Choroid plexus epithelial cell (primary cell): Measurements from ENCODE around the gene ZPLD1.
A peak's percentile ranks its signal among the peaks of the same experiment; 100 is the strongest.

Experiments
- DNase-seq: peaks from one replicate; pipeline ENCODE4 v3.0.0-alpha.2; 2010; ENCODE audit warnings: low read depth
- H3K4me3 ChIP-seq: 2 replicates; pipeline ENCODE4 v1.5.1; 2011; ENCODE audit warnings: low read depth, mild to moderate bottlenecking, control low read depth, low read length, moderate library complexity
- TF ChIP-seq, protein P1 (sequence below): conservative IDR thresholded peaks from 2 replicates; pipeline ENCODE4 v1.5.1; 2011; ENCODE audit warnings: low read depth, mild to moderate bottlenecking, control low read depth, inconsistent platforms, low read length, moderate library complexity

The ZPLD1 gene

DNA sequence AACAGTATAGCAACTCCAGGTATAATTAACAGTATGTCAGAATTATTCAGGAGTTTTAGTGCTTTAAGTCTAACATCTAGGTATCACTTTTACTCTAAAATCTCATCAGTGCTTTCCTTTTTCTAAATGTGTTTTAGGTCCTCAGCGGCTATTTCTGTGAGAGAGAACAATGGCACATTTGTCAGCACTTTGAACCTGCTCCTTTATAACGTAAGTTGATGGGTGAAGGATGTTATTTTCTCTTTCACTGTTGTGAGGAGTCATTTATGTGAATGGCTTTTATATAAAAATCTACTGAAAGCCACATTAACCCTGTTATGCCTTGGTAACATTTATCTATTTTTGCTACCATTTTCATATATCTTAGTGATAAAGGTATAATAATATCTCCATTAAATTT lies 22.8 kb downstream of the ZPLD1 start:
- TF ChIP-seq, protein P1, sequence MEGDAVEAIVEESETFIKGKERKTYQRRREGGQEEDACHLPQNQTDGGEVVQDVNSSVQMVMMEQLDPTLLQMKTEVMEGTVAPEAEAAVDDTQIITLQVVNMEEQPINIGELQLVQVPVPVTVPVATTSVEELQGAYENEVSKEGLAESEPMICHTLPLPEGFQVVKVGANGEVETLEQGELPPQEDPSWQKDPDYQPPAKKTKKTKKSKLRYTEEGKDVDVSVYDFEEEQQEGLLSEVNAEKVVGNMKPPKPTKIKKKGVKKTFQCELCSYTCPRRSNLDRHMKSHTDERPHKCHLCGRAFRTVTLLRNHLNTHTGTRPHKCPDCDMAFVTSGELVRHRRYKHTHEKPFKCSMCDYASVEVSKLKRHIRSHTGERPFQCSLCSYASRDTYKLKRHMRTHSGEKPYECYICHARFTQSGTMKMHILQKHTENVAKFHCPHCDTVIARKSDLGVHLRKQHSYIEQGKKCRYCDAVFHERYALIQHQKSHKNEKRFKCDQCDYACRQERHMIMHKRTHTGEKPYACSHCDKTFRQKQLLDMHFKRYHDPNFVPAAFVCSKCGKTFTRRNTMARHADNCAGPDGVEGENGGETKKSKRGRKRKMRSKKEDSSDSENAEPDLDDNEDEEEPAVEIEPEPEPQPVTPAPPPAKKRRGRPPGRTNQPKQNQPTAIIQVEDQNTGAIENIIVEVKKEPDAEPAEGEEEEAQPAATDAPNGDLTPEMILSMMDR = no peak
- no peak for DNase-seq
- no peak overlapping the region for H3K4me3 ChIP-seq

DNA sequence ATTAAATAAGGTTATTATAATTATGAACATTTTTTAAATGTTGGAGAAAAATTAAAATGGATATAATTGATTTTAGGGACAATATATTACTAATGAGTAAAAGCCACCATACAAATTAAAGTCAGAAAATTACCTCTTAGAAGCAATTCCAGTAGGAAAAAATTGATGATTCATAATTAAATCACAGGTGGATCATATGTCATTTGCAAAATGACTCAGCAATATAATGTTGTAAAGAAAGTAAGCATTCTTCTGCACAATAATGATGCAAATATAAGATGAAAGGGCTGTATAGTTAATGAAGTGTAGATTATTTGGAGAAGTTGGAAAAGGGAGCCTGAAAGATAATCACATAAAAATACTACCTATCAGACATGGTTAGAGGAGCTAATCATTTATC lies 25.8 kb downstream of the ZPLD1 start:
- DNase-seq = no peak
- no peak overlapping the region for H3K4me3 ChIP-seq
- TF ChIP-seq, protein P1 = no peak

DNA sequence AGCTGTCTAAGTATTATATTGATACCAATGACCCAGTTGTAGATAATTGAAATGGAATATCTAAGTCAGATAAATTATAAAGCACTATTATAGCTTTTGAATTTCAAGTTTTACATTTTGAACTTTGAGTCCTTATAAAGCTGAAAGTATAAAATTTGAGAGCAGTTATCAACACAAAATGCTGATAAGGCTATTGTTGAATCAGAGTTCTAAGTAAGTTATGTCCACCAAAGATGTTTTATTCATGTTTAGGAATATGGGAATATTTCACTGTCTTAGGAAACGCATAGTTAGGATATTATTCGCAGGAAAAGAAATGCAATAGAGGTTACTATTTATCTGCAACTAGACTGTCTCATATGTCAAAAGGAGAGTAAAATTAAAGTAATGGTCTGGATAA lies 29.4 kb downstream of the ZPLD1 start:
- no peak for DNase-seq
- TF ChIP-seq, protein P1 = no peak
- H3K4me3 ChIP-seq = no peak overlapping the region

DNA sequence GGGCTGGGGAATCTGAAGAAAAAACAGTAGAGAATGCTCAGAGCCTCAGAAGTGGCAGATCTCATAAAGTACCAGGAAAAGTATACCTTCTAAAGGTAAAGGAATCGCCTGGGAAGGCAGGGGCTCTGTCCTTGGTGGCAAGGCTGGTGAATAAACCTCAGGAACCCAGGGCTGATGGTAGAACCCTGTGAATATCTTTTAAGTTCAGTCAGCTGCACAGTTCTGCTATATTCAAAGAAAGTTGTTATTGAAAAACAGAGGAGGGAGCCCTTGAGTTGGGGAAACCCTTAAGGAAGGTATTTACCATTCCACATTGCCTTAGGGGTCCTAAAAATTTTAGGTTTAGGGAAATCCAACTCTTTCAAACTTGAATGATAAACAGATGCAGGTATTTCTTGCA lies 31.2 kb downstream of the ZPLD1 start:
- H3K4me3 ChIP-seq = no peak overlapping the region
- TF ChIP-seq, protein P1 = peak; percentile 34
- DNase-seq = peak; percentile 10

DNA sequence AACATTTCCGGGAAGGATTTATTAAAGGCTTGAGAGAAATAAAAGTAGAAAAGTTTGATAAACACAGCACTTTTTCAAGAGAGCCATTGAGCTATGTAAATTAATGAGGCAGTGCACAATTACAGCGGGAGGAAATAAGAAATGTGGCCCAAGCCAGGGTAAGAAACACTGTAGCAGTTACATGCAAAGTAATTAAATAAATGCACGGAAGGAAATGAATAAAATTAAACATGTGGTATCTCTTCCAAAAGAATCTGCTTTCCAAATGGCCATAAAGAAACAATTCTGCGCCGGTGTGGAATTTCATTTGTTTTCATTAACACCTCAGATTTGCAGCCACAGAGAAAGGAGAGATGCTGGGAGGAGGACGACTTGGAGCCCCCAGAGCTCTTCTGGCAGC lies 35.3 kb downstream of the ZPLD1 start:
- no peak for DNase-seq
- no peak overlapping the region for H3K4me3 ChIP-seq
- TF ChIP-seq, protein P1 = no peak

DNA sequence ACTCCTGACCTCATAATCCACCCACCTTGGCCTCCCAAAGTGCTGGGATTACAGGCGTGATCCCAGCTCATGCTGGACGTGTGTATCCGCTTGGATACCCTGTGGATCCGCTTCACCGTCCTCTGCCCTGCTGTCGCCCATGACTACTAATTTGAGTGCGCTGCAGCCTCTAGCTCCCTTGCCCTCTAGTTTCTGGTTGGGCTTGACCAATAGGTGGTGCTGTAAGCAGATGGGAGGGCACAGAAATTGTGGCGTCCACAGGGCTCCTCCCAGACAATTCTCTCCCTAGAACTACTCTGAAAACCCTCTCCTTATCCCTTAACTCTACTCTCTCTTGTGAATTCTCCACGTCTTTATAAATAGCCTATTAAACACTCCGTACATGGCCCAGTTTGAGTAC lies 36.2 kb downstream of the ZPLD1 start:
- H3K4me3 ChIP-seq = no peak overlapping the region
- no peak for DNase-seq
- TF ChIP-seq, protein P1 = peak; percentile 18

DNA sequence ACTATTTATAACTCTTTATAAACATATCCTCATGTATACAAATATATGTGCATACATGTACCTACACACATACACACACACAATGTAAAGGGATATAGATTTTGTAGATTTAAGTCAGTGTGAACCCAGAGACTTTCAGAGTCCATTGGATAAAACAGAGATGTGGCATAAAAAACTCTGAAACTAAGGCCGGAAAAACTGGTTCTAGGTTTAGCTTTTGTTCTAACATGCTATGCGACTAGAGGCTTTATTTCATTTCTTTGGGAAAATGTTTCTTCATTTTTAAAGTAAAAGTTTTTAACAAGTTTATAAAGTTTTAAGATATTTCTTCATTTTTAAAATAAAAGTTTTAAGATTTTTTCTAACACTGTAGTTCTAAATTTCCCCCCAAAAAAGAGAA lies 36.7 kb downstream of the ZPLD1 start:
- TF ChIP-seq, protein P1 = no peak
- DNase-seq = no peak
- no peak overlapping the region for H3K4me3 ChIP-seq
